IPS-18c (cell line): Measurements from ENCODE around the gene SLC30A7.

ENCODE experiments used
- H3K4me3 ChIP-seq: 2 replicates; pipeline ENCODE4 v1.7.0; 2013; ENCODE audit warnings: low read depth, mild to moderate bottlenecking, low read length, moderate library complexity; ENCODE audit not compliant: insufficient read depth
- H3K9me3 ChIP-seq: one replicate; pipeline ENCODE4 v1.6.1; 2013; ENCODE audit warnings: mild to moderate bottlenecking, low read length, moderate library complexity; ENCODE audit not compliant: control insufficient read depth, insufficient read depth

SLC30A7 gene

DNA sequence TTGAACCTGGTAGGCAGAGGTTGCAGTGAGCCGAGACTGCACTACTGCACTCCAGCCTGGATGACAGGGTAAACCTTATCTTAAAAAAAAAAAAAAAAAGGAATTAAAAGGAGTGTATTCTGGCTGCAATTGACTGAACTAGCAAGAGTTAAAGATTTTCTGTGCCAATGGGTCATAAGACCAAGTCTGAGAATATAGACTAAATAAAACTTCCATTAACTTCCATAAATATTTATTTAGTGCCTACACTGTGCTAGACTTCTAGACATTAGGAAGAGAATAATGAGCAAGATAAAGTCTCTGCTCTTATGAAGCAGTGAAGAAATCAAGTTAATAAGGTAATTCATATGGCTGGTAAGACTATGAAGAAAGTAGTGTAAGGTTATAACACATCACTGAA is 102.5 kb downstream of the SLC30A7 start:
- Histone ChIP-seq H3K4me3 (no peak overlapping the region), H3K9me3 (no peaks in the 10 kb centered on the region)

DNA sequence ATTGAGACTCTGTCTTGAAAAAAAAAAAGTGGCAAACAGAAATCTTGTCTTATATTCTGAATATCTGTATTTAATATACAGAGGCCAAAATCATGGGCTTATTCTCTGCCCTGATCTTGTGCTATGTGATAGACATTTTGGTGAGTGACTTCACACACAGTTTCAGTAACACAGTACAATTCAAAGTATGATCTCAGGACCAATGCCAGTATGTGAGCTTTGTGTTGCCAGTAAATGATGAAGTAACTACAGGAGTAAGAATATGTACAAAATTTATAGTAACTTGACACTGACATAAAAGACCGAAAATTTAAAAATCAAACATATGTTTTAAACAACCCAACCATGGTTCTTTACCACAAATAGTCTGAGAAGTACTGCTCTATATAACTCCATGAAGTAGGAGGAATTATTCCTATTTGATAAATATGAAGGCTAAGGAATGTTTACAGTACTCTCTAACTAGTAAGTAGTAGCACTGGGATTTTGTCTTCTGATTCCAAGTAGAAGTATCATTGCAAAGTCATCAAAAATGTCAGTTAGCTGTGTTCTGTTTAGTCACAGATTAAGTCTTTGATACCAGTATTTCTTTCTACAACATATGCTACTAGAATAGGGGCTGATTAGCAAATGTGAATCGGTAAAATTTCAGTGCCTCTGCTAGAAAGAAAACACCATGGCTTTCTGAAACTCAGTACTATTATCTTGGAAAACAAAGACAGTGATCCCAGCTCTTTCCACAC is 104.4 kb downstream of the SLC30A7 start:
- H3K4me3 ChIP-seq = no peak overlapping the region

DNA sequence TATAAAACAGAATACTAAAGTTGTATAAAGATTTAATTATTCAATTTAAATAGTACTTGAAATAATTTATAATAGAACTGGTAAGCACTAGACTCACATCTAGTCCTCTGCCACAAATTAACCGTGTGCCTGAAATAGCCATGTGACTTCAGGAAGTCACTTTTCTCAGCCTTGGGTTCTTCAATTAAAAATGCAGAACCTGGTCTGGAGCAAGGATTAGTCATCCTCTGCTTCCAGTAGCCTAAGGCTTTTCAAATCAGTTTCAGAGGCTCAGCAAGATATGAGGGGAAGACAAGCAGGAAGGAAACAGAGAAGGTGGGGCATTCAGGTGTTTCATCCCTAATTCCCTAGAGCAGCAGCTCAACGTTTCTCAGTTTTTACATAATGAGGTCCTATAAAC is 106.7 kb downstream of the SLC30A7 start:
- H3K4me3 ChIP-seq = no peak overlapping the region
- no peaks in the 10 kb centered on the region for H3K9me3 ChIP-seq

More for the DNA sequence above, 104.4 kb downstream of the SLC30A7 start:
- H3K9me3 ChIP-seq = no peaks in the 10 kb centered on the region

DNA sequence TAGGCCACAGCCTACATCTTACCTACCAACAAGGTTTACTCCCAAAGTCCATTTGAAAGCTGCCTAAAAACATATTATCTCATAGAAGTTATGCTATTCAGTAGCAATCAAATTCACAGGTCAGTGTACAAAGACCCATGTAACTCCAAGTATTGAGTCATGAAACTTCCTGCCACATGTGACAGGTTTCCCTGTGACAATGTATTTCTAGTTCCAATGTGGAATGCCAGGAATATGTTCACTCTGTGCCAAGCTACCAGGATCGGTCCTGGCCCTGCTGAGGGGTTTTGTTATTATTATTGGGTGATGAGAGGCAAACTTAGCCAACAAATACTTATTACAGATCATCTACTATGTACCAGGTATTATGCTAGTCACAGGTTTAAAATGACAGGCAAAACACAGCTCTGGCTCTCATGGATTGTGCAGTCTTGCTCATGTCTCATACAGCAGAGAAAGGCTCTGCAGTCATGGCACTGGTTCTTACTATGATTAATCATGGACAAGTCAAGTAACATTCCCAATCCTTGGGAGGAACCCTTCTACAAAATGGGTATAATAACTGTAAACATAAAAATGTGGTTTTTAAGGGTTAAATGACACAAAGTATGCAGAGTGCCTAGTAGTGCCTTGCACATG is 107.2 kb downstream of the SLC30A7 start:
- no peaks in the 10 kb centered on the region for H3K9me3 ChIP-seq
- no peak overlapping the region for H3K4me3 ChIP-seq

DNA sequence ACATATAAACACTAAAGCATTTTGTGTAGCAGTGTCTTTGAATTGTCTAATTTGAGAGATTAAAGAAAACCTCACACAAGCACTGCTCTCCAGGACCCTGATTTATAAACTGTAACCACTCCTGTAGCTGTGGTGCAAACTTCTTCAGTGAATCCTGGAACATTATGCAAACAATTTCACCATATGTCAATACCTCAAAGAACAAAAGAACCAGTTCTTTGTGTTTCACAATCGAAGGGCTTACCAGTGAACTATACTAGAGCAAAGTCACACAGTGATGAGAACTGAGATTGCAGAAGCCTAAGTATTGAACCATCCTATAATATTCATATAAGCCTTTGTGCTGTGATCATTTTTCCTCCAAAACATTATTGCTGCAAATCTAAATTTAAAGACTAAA is 108.2 kb downstream of the SLC30A7 start:
- H3K4me3 ChIP-seq = no peak overlapping the region
- no peaks in the 10 kb centered on the region for H3K9me3 ChIP-seq

DNA sequence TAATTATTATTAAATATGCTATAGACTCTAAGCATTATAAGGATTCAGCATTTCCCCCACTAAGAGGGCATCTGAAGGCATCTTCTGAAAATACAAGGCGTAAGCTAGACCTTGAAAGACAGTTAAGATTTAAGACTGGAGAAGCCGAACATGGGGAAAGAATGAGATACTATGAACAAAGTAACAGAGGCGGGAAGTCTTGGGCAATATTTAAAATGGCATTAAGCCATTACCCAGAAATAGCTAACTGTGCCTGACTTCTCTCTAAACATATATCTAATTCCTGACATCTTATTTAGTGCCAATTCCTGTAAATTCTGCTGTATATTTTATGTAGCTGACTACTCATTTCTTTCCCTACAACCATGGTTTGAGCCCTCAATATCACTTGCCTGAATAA is 108.8 kb downstream of the SLC30A7 start:
- Histone ChIP-seq H3K9me3 (no peaks in the 10 kb centered on the region), H3K4me3 (no peak overlapping the region)

DNA sequence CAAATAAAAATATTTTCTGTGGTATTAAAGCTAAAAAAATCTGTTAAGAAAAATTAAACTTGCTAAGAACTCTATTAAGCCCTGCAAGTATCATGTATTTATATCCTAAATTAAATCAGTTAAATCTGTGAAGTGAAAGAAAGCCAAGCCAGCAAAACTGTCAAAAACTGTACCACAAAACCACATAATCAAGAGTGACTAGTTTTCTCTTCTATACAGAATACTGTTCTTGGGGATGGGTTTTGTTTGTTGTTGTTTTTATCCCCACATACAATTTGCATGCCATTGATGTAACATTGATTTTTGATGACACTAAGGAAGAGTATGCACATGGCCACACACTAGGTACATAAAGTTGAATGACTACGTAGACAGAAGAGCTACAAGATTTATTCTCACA is 109.3 kb downstream of the SLC30A7 start:
- no peak overlapping the region for H3K4me3 ChIP-seq
- no peaks in the 10 kb centered on the region for H3K9me3 ChIP-seq

DNA sequence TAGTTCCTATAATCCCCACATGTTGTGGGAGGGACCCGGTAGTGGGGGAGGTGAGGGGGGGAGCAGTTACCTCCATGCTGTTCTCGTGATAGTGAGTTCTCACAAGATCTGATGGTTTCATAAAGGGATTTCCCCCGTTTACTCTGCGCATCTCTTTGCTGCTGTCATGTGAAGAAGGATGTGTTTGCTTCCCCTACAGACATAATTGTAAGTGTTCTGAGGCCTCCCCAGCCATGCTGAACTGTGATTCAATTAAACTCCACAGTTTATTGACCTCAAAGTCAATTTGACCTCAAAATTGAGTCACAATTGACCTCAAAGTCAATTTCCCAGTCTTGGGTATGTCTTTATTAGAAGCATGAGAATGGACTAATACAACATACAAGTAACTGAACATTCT is 110.0 kb downstream of the SLC30A7 start:
- Histone ChIP-seq H3K9me3 (no peaks in the 10 kb centered on the region), H3K4me3 (no peak overlapping the region)

DNA sequence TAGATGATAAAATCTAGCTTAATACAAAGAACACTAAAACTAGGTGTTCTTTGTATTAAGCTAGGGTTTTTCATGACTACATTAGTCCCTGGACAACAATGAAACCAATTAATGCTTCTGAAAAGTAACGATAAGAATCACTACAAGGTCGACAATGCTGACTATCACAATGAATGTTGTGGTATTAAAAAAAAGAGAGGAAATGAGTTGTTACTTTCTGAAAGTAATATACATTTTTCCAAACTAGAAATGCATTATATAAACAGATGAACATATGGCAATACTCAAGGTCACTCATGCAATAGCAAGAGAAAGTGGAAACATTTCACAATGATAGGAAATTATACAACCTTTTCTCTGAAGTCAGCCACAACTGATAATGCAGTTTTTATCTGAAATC is 110.7 kb downstream of the SLC30A7 start:
- no peak overlapping the region for H3K4me3 ChIP-seq
- H3K9me3 ChIP-seq = no peaks in the 10 kb centered on the region

DNA sequence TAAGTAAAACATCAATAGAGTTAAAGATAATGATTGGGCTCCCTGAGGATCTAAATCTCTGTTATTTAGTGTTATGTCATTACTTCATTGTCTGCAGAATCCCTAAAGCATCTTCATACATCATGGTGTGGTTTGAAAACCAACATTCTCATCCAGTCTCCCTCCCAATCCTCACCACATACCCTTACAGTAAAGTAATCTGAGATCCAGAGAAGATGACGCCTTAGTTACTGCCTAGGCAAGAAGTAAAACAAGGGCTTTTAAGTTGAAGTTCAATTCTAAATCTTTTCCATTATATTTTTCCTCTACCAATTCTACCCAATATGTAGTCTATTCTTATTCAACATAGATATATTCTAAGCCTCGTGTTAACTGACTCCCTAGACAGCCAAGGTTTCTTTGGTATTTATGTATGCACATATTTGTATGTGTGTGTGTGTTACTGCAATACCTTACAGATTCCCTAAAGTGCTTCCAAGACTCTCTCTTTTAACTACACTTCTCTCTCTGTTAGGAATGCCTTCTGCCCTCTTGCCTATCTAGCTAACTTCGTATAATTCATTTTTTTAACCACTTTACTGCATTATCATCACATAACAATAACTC is 112.4 kb downstream of the SLC30A7 start:
- no peaks in the 10 kb centered on the region for H3K9me3 ChIP-seq
- H3K4me3 ChIP-seq = no peak overlapping the region

DNA sequence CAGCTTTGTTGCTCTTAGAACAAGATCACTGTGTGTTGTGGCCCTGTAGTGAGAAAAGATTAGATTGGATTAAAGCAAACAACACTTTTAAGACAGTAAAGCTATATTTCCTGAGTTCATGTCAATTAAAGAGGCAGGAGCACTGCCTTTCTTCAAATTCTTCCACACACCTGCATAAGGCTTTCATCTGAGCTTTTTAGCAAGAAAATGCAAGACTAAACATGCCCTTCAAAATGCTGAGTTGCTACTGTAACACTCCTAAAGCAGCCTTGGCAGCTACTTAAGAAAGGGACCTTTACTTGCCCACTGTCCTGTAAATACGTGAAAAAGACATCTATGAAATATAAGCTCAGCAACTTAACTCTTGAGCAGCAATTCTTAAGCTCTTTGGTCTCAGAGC is 117.9 kb downstream of the SLC30A7 start:
- Histone ChIP-seq H3K4me3 (no peak overlapping the region), H3K9me3 (no peaks in the 10 kb centered on the region)

DNA sequence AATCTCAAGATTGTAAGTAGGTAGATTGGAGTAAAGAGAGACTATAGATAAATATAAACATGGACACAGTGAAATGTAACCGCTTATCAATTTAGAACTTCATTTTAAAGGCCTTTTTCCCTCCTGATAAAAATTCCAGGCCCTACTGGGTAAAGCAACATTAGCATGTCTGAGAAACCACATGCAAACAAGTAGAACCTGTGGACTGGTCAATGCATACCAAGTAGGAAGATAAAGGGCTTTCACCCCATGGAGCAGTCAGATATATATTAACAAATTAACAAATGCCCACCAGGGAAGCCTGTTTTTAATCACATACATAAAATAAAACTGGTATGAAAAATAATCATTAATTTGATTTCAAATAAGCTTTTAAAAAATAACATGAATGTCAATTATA is 121.6 kb downstream of the SLC30A7 start:
- H3K4me3 ChIP-seq = no peak overlapping the region
- H3K9me3 ChIP-seq = no peaks in the 10 kb centered on the region

DNA sequence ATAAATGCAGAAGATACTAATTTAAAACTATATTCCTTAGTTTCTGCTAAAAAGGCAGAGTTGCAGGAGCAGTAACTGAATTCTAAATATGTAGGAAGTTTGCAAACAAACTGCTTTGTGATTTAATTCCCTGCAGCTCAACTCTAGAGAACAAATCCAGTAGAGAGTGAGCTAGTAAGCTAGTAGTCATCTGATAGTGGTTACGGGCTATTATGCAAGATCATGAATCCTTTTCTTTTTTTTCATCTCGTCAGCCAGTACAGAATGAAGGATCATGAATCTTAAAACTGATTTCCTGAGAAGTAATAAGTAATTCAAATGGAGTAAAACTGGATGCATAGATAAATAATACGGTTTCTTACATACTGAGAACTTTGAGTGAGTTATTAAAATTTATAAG is 126.4 kb downstream of the SLC30A7 start:
- Histone ChIP-seq H3K4me3 (no peak overlapping the region), H3K9me3 (no peaks in the 10 kb centered on the region)

DNA sequence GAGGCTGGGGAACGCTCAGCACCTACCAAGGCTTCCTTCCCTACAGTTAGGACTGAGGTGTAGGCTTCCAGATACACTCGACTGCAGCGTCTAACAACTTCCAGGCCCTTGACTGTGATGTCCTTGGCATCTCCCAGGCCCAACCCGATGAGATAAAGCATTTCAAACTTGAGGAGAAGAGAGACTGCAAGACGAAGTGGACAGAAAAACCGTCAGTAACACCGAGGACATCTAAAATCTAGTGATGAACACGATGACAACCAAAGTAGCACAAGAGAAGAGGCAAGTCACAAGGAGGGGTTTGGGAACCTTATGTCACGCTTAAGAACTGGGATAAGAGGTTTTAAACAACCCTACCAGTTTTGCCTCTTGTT is 129.4 kb downstream of the SLC30A7 start:
- no peaks in the 10 kb centered on the region for H3K9me3 ChIP-seq

DNA sequence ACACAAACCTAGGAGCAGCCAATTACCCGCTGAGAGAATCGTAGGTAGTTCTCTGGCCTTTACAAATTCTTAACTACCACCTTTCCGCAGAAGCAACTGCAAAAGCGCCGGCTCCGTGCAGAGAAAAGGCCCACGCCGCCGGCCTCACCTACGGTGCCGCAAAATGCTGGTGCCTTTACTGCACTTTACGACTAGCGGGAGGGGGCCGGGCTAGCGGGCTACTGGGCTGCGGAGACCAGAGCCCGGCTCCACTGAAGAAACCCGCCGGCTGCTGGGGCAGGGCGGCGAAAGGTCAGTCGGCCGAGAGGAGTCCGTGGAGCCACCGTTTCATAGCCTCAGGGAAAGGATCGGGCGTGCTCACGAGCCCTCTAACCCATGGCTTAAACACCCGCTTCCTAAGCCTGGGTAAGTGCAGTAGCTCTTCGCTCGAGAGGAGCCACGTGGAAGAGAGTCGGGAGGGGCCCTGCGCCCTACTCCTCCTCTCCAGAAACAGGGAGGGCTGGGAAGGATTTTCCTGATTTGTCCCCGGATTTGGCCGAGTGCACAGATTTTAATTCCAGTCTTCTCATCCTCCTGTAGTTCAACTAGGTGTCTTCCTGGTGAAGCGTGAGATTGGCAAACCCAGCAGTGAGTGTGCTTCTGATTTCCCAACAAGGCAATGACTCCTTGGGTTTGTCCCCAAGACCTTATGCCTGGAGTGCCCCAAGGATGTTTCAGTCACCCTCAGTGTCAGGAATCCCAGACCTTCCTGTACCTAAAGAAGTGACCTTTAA is 130.0 kb downstream of the SLC30A7 start, which contains the start of gene DPH5:
Gene DPH5 (minus strand): TSS at position 128 of the 773 bp plus-strand sequence. CDS start 341 bp downstream, outside the sequence.
- peak within 1 kb of the TSS; percentile 94 for H3K4me3 ChIP-seq
- no peaks in the 10 kb centered on the region for H3K9me3 ChIP-seq

More for the DNA sequence above, 129.4 kb downstream of the SLC30A7 start:
- peak overlapping the region; percentile 94 for H3K4me3 ChIP-seq

DNA sequence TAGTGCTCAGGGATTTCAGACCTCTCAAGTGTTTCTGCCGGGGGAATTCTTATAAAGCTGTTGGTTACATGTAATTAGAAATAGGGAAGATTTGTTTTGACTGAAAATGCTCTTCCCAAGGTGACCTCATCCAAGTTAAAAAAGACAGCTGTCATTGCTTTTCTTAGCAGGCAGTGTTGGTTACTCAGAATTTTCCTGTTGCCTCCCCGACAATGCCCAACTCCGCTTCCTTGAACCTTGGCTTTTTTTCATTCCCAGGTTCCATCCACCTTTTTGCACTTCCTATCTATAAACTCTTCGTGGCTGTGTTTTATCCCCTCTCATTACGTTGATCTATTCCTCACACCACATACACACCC is 130.5 kb downstream of the SLC30A7 start:
- peak overlapping the region; percentile 94 for H3K4me3 ChIP-seq
- H3K9me3 ChIP-seq = no peaks in the 10 kb centered on the region

DNA sequence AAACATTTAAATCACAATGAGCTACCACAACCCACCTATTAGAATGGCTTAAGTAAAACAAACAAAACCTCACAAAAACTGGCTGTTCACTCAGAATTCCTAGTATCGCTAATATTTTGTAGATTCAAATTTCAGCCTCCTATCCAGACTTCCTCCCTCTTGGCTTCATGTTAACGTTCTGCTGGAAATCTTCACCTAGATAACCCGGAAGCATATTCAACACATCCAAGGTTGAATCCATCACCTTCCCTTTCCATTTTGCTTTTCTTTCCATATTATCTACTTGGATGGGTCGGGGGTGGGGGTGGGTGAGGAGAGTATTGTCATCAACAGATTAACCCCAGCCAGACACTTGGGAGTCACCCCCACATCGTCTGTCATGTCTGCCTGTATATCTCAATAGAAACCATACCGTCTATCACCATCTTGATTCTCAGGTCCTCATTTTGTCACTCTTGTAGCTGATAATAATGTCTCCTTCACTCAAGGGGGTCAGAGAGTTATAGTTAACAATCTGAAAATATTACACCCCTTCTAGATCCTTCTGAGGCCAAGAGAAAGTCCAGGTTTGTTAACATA is 131.4 kb downstream of the SLC30A7 start:
- Histone ChIP-seq H3K9me3 (no peaks in the 10 kb centered on the region), H3K4me3 (no peak overlapping the region)
